ENCODE measurements around the gene TERT.
"Not testable (repeated sequence)": the region's sequence is repeated elsewhere in the genome, so short reads cannot be mapped to it uniquely, and the experiment has no call there.

TERT gene

GRCh38 chr5:1231354-1231905 is 63.4 kb downstream of the TERT start:
- DNase-seq: no peak

GRCh38 chr5:1230551-1230950 is 64.3 kb downstream of the TERT start:
- no peak for DNase-seq

- no peak for DNase-seq
These were observed 65.0 kb downstream of the TERT start for GRCh38 chr5:1229822-1230221.

- DNase-seq: not testable (repeated sequence)
These were observed 65.8 kb downstream of the TERT start for GRCh38 chr5:1229023-1229422.

GRCh38 chr5:1228120-1228519 is 66.7 kb downstream of the TERT start:
- no peak for DNase-seq

GRCh38 chr5:1227667-1228066 is 67.2 kb downstream of the TERT start:
- DNase-seq: no peak

- no peak for DNase-seq
These were observed 67.9 kb downstream of the TERT start for GRCh38 chr5:1226839-1227581.

- DNase-seq: no peak
These were observed 68.6 kb downstream of the TERT start for GRCh38 chr5:1226231-1226630.

GRCh38 chr5:1225081-1225480 is 69.8 kb downstream of the TERT start, which contains the start of gene SLC6A18:
Gene SLC6A18, plus strand, starts transcription at chr5:1225381. Its CDS starts 97 bp downstream, at chr5:1225478.
- no peak for DNase-seq

GRCh38 chr5:1224631-1225030 is 70.2 kb downstream of the TERT start:
- no peak for DNase-seq

- DNase-seq: no peak
These were observed 71.6 kb downstream of the TERT start for GRCh38 chr5:1223278-1223670.

- no peak for DNase-seq
These were observed 72.1 kb downstream of the TERT start for GRCh38 chr5:1222621-1223277.

GRCh38 chr5:1222147-1222546 is 72.7 kb downstream of the TERT start:
- DNase-seq: no peak

GRCh38 chr5:1221721-1222120 is 73.1 kb downstream of the TERT start:
- no peak for DNase-seq

GRCh38 chr5:1220831-1221230 is 74.0 kb downstream of the TERT start:
- DNase-seq: no peak

- DNase-seq: no peak
These were observed 74.5 kb downstream of the TERT start for GRCh38 chr5:1220351-1220750.

GRCh38 chr5:1219768-1220100 is 75.1 kb downstream of the TERT start:
- no peak for DNase-seq

- DNase-seq: no peak
These were observed 75.6 kb downstream of the TERT start for GRCh38 chr5:1219098-1219767.

GRCh38 chr5:1218351-1219080 is 76.4 kb downstream of the TERT start:
- DNase-seq: no peak

- no peak for DNase-seq
These were observed 77.2 kb downstream of the TERT start for GRCh38 chr5:1217596-1218206.

GRCh38 chr5:1216918-1217295 is 78.0 kb downstream of the TERT start:
- DNase-seq: no peak

GRCh38 chr5:1216211-1216917 is 78.5 kb downstream of the TERT start:
- DNase-seq: no peak

Measured in COR-L47 (cell line).